ENCODE measurements around the gene SOAT2. TPM values are rescaled to one million over a fixed set of nuclear protein-coding genes. Genes with fewer than 3 reads are reported as not detected.
"Not testable (repeated sequence)": the region's sequence is repeated elsewhere in the genome, so short reads cannot be mapped to it uniquely, and the experiment has no call there.

The SOAT2 gene
- total RNA-seq, 4 donors from 2014 or later: 0.82 TPM; not detected in 3

DNA sequence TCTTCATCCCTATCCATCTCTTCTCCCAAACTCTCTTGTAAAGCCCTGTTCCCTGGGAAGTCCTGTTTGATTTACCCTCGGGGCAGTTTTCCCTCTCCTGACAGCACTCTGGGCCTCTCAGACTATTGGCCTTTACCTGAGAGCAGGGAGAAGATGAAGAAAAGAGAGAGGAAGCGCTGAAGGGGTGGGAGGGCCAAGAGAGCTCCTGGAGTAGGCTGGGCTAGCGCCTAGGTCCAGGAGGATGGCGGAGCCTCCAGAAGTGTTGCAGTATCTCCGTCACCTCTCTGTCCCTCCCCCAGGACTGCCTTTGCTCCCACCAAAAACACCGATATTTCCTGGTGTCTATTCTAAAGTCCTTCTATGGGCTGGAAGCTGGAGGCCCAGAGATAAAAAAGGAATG lies 11.5 kb upstream of the SOAT2 start:
- intact Hi-C loops (cut with DNase I; ENCODE audit: low total_unique reads): no loop called here
- no peaks in the 10 kb centered on the region for H3K9me3 ChIP-seq
- H3K4me3 ChIP-seq: no peak overlapping the region
- no peak for DNase-seq
- H3K36me3 ChIP-seq: no peaks in the 10 kb centered on the region
- no peak for TF ChIP-seq POLR2A (IDR thresholded peaks at IDR 0.05)
- TF ChIP-seq, protein P1, sequence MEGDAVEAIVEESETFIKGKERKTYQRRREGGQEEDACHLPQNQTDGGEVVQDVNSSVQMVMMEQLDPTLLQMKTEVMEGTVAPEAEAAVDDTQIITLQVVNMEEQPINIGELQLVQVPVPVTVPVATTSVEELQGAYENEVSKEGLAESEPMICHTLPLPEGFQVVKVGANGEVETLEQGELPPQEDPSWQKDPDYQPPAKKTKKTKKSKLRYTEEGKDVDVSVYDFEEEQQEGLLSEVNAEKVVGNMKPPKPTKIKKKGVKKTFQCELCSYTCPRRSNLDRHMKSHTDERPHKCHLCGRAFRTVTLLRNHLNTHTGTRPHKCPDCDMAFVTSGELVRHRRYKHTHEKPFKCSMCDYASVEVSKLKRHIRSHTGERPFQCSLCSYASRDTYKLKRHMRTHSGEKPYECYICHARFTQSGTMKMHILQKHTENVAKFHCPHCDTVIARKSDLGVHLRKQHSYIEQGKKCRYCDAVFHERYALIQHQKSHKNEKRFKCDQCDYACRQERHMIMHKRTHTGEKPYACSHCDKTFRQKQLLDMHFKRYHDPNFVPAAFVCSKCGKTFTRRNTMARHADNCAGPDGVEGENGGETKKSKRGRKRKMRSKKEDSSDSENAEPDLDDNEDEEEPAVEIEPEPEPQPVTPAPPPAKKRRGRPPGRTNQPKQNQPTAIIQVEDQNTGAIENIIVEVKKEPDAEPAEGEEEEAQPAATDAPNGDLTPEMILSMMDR (IDR thresholded peaks at IDR 0.05): no peak
- no peak overlapping the region for H3K27ac ChIP-seq
- H3K27me3 ChIP-seq: no peaks in the 10 kb centered on the region
- peaks cover 0 to 2% of the 10 kb centered on the region in 2 donors for H3K4me1 ChIP-seq

DNA sequence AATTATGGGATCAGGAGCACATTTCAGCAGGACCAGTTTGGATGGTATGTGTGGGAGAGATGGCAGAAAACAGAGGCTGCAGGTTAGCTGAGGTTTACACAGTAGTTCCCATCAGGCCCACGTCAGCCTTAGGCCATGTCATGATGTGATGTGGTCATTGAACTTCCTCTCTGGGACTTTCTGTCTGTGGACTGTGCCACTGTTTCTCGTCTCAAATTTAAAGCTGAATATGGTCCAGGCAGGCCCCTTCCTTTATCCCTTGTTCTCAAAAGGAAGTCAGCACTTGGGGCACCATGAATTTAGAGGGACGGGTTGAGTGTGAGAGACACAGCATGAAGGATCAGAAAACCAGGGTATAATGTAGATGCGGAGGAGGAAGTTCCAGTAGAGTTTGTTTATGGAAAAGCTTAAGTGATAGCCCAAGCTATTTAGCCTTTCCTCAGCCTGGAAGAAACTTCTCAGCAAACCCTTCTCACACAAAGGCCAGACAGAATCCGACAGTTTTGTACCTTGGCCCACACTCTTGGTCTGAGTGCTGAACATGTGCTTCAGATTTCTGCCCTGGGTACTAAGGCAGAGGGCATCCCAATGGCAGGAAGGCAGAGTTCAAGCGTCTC lies 9.4 kb upstream of the SOAT2 start:
- peaks cover 0 to 7% of the 10 kb centered on the region in 2 donors for H3K4me1 ChIP-seq
- H3K9me3 ChIP-seq: no peaks in the 10 kb centered on the region
- no peak for DNase-seq
- intact Hi-C loops (cut with DNase I; ENCODE audit: low total_unique reads): no loop called here
- H3K27me3 ChIP-seq: no peaks in the 10 kb centered on the region
- no peak overlapping the region for H3K4me3 ChIP-seq
- no peak overlapping the region for H3K27ac ChIP-seq
- H3K36me3 ChIP-seq: no peaks in the 10 kb centered on the region
- TF ChIP-seq POLR2A (IDR thresholded peaks at IDR 0.05): no peak
- TF ChIP-seq, protein P1 (IDR thresholded peaks at IDR 0.05): no peak

DNA sequence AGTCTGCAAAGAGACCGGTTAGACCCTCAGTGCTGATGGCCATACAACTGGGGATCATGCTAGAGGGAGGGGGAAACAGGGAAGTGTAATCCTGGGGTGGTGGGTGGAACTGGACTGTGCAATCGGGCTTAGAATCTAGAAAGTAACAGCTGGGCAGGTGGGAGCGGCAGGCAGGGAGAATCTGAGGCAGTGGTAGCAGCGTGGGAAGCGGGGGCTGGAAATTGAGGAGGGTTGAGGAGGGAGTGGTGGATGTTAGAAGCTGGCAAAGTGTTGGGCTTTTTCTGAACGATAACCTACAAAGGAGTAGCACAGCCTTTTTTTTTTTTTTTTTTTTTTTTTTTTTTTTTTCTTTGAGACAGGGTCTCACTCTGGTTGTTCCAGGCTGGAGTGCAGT lies 8.9 kb upstream of the SOAT2 start:
- H3K9me3 ChIP-seq: no peaks in the 10 kb centered on the region
- intact Hi-C loops (cut with DNase I; ENCODE audit: low total_unique reads): no loop called here
- H3K27me3 ChIP-seq: no peaks in the 10 kb centered on the region
- H3K4me1 ChIP-seq: peaks cover 0 to 11% of the 10 kb centered on the region in 2 donors
- no peak for DNase-seq
- no peak overlapping the region for H3K27ac ChIP-seq
- H3K4me3 ChIP-seq: no peak overlapping the region
- no peaks in the 10 kb centered on the region for H3K36me3 ChIP-seq
- TF ChIP-seq, protein P1 (IDR thresholded peaks at IDR 0.05): no peak
- no peak for TF ChIP-seq POLR2A (IDR thresholded peaks at IDR 0.05)

DNA sequence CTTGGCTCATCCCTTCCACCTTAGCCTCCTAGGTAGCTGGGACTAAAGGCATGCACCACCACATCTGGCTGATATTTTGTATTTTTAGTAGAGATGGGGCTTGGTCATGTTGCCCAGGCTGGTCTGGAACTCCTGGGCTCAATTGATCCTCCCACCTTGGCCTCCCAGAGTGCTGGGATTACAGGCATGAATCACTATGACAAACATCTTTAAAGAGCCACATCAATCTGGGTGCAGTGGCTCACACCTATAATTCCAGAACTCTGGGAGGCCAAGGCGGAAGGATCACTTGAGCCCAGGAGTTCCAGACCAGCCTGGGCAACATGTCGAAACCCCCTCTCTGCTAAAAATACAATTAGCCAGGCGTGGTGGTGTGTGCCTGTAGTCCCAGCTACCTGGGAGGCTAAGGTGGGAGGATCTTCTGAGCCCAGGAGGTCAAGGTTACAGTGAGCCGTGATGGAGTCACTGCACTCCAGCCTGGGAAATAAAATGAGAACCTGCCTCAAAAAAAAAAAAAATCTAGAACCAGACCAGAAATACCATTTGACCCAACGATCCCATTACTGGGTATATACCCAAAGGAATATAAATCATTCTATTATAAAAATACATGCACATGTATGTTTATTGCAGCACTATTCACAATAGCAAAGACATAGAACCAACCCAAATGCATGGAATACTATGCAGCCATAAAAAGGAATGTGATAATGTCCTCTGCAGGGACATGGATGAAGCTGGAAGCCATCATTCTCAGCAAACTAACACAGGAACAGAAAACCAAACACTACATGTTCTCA lies 8.3 kb upstream of the SOAT2 start:
- peaks cover 0 to 11% of the 10 kb centered on the region in 2 donors for H3K4me1 ChIP-seq
- peak overlapping the region in 1 of 2 donors; percentile 94 for H3K27ac ChIP-seq

DNA sequence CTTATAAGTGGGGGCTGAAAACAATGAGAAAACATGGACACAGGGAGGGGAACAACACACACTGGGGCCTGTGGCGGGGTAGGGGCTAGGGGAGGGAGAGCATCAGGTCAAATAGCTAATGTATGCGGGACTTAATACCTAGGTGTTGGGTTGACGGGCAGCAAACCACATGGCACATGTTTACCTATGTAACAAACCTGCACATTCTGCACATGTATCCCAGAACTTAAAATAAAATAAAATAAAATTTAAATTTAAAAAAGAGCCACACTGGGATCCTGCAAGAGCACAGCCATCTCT lies 7.7 kb upstream of the SOAT2 start:
- Histone ChIP-seq H3K27ac (peak overlapping the region; percentile 94 to 95), H3K4me1 (peaks cover 0 to 11% of the 10 kb centered on the region in 2 donors)
- H3K9me3 ChIP-seq; H3K27me3 ChIP-seq; DNase-seq; H3K36me3 ChIP-seq; intact Hi-C loops (cut with DNase I; ENCODE audit: low total_unique reads); H3K4me3 ChIP-seq: not testable (repeated sequence)

More for the DNA sequence above, 8.3 kb upstream of the SOAT2 start:
- H3K9me3 ChIP-seq; H3K27me3 ChIP-seq; H3K36me3 ChIP-seq; H3K4me3 ChIP-seq; intact Hi-C loops (cut with DNase I; ENCODE audit: low total_unique reads); DNase-seq: not testable (repeated sequence)

DNA sequence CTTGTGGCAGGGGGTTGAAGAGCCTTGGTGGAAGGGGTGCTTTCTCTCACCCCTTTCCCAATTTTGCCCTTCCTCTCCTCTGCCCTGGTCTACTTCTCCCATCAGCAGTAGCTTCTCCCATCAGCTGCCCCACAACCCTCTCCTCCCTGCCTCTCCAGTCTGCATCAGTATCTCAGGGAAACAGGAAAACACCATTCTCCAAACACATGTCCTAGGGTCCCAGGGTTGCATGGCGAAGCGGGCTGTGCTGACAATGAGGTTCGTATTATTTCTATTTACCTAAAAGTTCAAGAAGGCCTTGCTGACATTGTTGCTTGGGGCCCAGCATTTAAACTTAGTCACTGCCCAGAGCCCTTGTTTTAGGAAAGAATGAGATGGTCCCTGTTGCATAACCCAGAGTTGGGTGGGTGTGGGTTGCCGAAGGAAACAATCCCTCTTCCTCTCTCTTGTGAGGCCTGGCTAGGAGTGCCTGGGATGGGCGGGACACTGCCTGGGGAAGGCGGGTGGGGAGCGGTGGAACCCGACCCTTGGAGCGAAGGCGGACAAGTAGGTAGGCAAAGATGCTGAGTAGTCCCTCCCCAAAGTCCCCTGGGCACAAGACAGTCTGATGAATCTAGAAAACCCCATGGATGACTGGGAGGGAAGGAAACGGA lies 7.1 kb upstream of the SOAT2 start:
- H3K4me3 ChIP-seq: peak overlapping the region; percentile 60 to 80
- intact Hi-C loops (cut with DNase I; ENCODE audit: low total_unique reads): no loop called here

More for the DNA sequence above, 7.1 kb upstream of the SOAT2 start:
- Histone ChIP-seq H3K27ac (peak overlapping the region; percentile 94 to 95), H3K36me3 (no peaks in the 10 kb centered on the region), H3K4me1 (peaks cover 0 to 11% of the 10 kb centered on the region in 2 donors), H3K9me3 (no peaks in the 10 kb centered on the region), H3K27me3 (no peaks in the 10 kb centered on the region)
- DNase-seq: peak; percentile 86 to 87
- peak in 1 of 2 donors; percentile 36 for TF ChIP-seq POLR2A (IDR thresholded peaks at IDR 0.05)
- TF ChIP-seq, protein P1 (IDR thresholded peaks at IDR 0.05): no peak

Measured in uterus (tissue), 4 donors.